Peyer's patch (tissue), 4 donors: ENCODE data around the gene SORCS3. TPM values are rescaled to one million over a fixed set of nuclear protein-coding genes. Genes with fewer than 3 reads are reported as not detected.

Experiments
- DNase-seq, 3 donors: peaks; one replicate each; pipeline ENCODE4 v3.0.0-alpha.2; 2017 to 2019
- H3K27ac ChIP-seq, 4 donors: fragments of 200-600 bp; sonication (generic); one replicate each; pipeline ENCODE4 v1.5.1; 2016 to 2019
- H3K27me3 ChIP-seq, 2 donors: fragments of 200-600 bp; sonication (generic); one replicate each; pipeline ENCODE4 v1.5.1; 2019
- H3K36me3 ChIP-seq, 3 donors: fragments of 200-600 bp; sonication (generic); one replicate each; pipeline ENCODE4 v1.5.1; 2016 to 2019
- H3K4me1 ChIP-seq, 4 donors: fragments of 200-600 bp; sonication (generic); one replicate each; pipeline ENCODE4 v1.5.1; 2016 to 2019
- H3K4me3 ChIP-seq, 4 donors: fragments of 200-600 bp; sonication (generic); 1 replicate in 3 of 4; 2 replicates in 1 of 4; pipeline ENCODE4 v1.5.1; 2016 to 2019; ENCODE audit warnings: mild to moderate bottlenecking in 1 of 4
- H3K9me3 ChIP-seq, 4 donors: fragments of 200-600 bp; sonication (generic); one replicate each; pipeline ENCODE4 v1.5.1; 2016 to 2019; ENCODE audit warnings: mild to moderate bottlenecking in 1 of 4
- CTCF ChIP-seq, 6 experiments: fragments of 450-650 bp in 4 of 6; fragments of 200-600 bp in 2 of 6; sonication (generic) in 1 of 6; IDR thresholded peaks; one replicate each; pipeline ENCODE4 v1.5.1; 2017 to 2019; ENCODE audit warnings: antibody characterized with exemption in 6 of 6, mild to moderate bottlenecking in 3 of 6, moderate library complexity in 1 of 6
- POLR2A ChIP-seq, 2 donors: fragments of 450-650 bp; IDR thresholded peaks; one replicate each; pipeline ENCODE4 v1.5.1; 2017; ENCODE audit warnings: antibody characterized with exemption in 2 of 2, mild to moderate bottlenecking in 2 of 2, moderate library complexity in 2 of 2
- total RNA-seq, 4 donors: library from RNA; depleted of rRNA; stranded (reverse); fragments of >200 nt; gene quantifications; one replicate each; pipeline ENCODE4 v1.1.0, GENCODE V29; 2016

SORCS3 gene
- total RNA-seq, 4 donors from 2014 or later = 0.27 to 0.66 TPM; not detected in 2

- H3K9me3 ChIP-seq = no peaks in the 10 kb centered on the region
- H3K4me1 ChIP-seq = no peaks in the 10 kb centered on the region
- H3K27ac ChIP-seq = no peak overlapping the region
- no peak for DNase-seq
- no peak overlapping the region for H3K4me3 ChIP-seq
- TF ChIP-seq POLR2A (IDR thresholded peaks at IDR 0.05) (no peak), CTCF (IDR thresholded peaks at IDR 0.05) (no peak)
- H3K27me3 ChIP-seq = no peaks in the 10 kb centered on the region
- no peaks in the 10 kb centered on the region for H3K36me3 ChIP-seq
These were observed 100.0 kb downstream of the SORCS3 start for GRCh38 chr10:104741127-104741526.

- no peaks in the 10 kb centered on the region for H3K36me3 ChIP-seq
- TF ChIP-seq POLR2A (IDR thresholded peaks at IDR 0.05) = no peak
- TF ChIP-seq CTCF (IDR thresholded peaks at IDR 0.05) = no peak
- H3K27me3 ChIP-seq = no peaks in the 10 kb centered on the region
- DNase-seq = no peak
- H3K4me1 ChIP-seq = no peaks in the 10 kb centered on the region
- H3K9me3 ChIP-seq = no peaks in the 10 kb centered on the region
- no peak overlapping the region for H3K4me3 ChIP-seq
- H3K27ac ChIP-seq = no peak overlapping the region
These were observed 103.0 kb downstream of the SORCS3 start for GRCh38 chr10:104744052-104744451.

GRCh38 chr10:104750291-104750690 is 109.2 kb downstream of the SORCS3 start:
- TF ChIP-seq CTCF (IDR thresholded peaks at IDR 0.05) = no peak
- no peak for TF ChIP-seq POLR2A (IDR thresholded peaks at IDR 0.05)
- Histone ChIP-seq H3K27me3 (no peaks in the 10 kb centered on the region), H3K36me3 (no peaks in the 10 kb centered on the region), H3K4me3 (no peak overlapping the region), H3K27ac (no peak overlapping the region), H3K9me3 (no peaks in the 10 kb centered on the region), H3K4me1 (no peaks in the 10 kb centered on the region)
- no peak for DNase-seq

- DNase-seq = no peak
- Histone ChIP-seq H3K27ac (no peak overlapping the region), H3K9me3 (no peaks in the 10 kb centered on the region), H3K27me3 (no peaks in the 10 kb centered on the region), H3K36me3 (no peaks in the 10 kb centered on the region), H3K4me3 (no peak overlapping the region), H3K4me1 (no peaks in the 10 kb centered on the region)
- TF ChIP-seq CTCF (IDR thresholded peaks at IDR 0.05) = no peak
- TF ChIP-seq POLR2A (IDR thresholded peaks at IDR 0.05) = no peak
These were observed 121.7 kb downstream of the SORCS3 start for GRCh38 chr10:104762793-104763192.

GRCh38 chr10:104766341-104766740 is 125.3 kb downstream of the SORCS3 start:
- Histone ChIP-seq H3K4me1 (no peaks in the 10 kb centered on the region), H3K36me3 (no peaks in the 10 kb centered on the region), H3K27ac (no peak overlapping the region), H3K27me3 (no peaks in the 10 kb centered on the region), H3K4me3 (no peak overlapping the region), H3K9me3 (no peaks in the 10 kb centered on the region)
- TF ChIP-seq POLR2A (IDR thresholded peaks at IDR 0.05) = no peak
- no peak for TF ChIP-seq CTCF (IDR thresholded peaks at IDR 0.05)
- no peak for DNase-seq

- H3K27ac ChIP-seq = no peak overlapping the region
- no peak for DNase-seq
- H3K4me1 ChIP-seq = no peaks in the 10 kb centered on the region
- TF ChIP-seq CTCF (IDR thresholded peaks at IDR 0.05) = no peak
- no peak for TF ChIP-seq POLR2A (IDR thresholded peaks at IDR 0.05)
- no peak overlapping the region for H3K4me3 ChIP-seq
- no peaks in the 10 kb centered on the region for H3K36me3 ChIP-seq
- H3K27me3 ChIP-seq = no peaks in the 10 kb centered on the region
- H3K9me3 ChIP-seq = no peaks in the 10 kb centered on the region
These were observed 126.2 kb downstream of the SORCS3 start for GRCh38 chr10:104767282-104767681.
